Measurements from ENCODE around the gene PRXL2C.

Gene PRXL2C

GRCh38 chr9:96619491-96620180, 35.5 kb downstream of the PRXL2C start, which contains the start of gene CDC14B:
TSS of gene CDC14B (minus strand) at chr9:96619843. CDS start at chr9:96619378, 465 bp downstream.
- H3K27ac ChIP-seq (ENCODE audit: low read depth, low read length) = no peak within 1 kb of the TSS
- H3K36me3 ChIP-seq (ENCODE audit: control insufficient read depth, low read length) = no peaks in the 10 kb centered on the region
- H3K9me3 ChIP-seq (ENCODE audit: control insufficient read depth, insufficient read depth, low read length) = no peaks in the 10 kb centered on the region
- no peaks in the 10 kb centered on the region for H3K4me1 ChIP-seq (ENCODE audit: control insufficient read depth, low read length)
- H3K79me2 ChIP-seq (ENCODE audit: control insufficient read depth, low read length) = no peaks in the 10 kb centered on the region
- no peaks in the 10 kb centered on the region for H3K9me2 ChIP-seq (replicated peaks; ENCODE audit: control insufficient read depth, low read length)
- H3K27me3 ChIP-seq (ENCODE audit: control insufficient read depth, low read length) = peaks cover 7% of the 10 kb centered on the region; the same call in 1 of the 2 replicates
- H3F3A ChIP-seq (ENCODE audit: control insufficient read depth, insufficient read depth) = no peaks in the 10 kb centered on the region
- TF ChIP-seq CTCF (IDR thresholded peaks at IDR 0.05; ENCODE audit: low read depth, low read length, poor library complexity, severe bottlenecking) (no peak), EZH2phosphoT487 (IDR thresholded peaks at IDR 0.05; ENCODE audit: borderline replicate concordance, low read length) (no peak)
- no peak within 1 kb of the TSS for H3K4me3 ChIP-seq (ENCODE audit: low read length)
- no peaks in the 10 kb centered on the region for H4K20me1 ChIP-seq (ENCODE audit: control insufficient read depth, insufficient read depth, low read depth, low read length)
- no peak within 1 kb of the TSS for H3K4me2 ChIP-seq (ENCODE audit: low read length)

- TF ChIP-seq EZH2phosphoT487 (IDR thresholded peaks at IDR 0.05; ENCODE audit: borderline replicate concordance, low read length) = no peak
- TF ChIP-seq CTCF (IDR thresholded peaks at IDR 0.05; ENCODE audit: low read depth, low read length, poor library complexity, severe bottlenecking) = no peak
- Histone ChIP-seq H3K4me1 (ENCODE audit: control insufficient read depth, low read length) (no peaks in the 10 kb centered on the region), H3K9me3 (ENCODE audit: control insufficient read depth, insufficient read depth, low read length) (no peaks in the 10 kb centered on the region), H3K27me3 (ENCODE audit: control insufficient read depth, low read length) (peaks cover 7% of the 10 kb centered on the region; the same call in 1 of the 2 replicates), H4K20me1 (ENCODE audit: control insufficient read depth, insufficient read depth, low read depth, low read length) (no peaks in the 10 kb centered on the region), H3K4me3 (ENCODE audit: low read length) (no peak overlapping the region), H3K9me2 (replicated peaks; ENCODE audit: control insufficient read depth, low read length) (no peaks in the 10 kb centered on the region), H3K36me3 (ENCODE audit: control insufficient read depth, low read length) (no peaks in the 10 kb centered on the region), H3F3A (ENCODE audit: control insufficient read depth, insufficient read depth) (no peaks in the 10 kb centered on the region), H3K4me2 (ENCODE audit: low read length) (no peak overlapping the region), H3K79me2 (ENCODE audit: control insufficient read depth, low read length) (no peaks in the 10 kb centered on the region), H3K27ac (ENCODE audit: low read depth, low read length) (no peak overlapping the region)
Observed at GRCh38 chr9:96619124-96619465, 36.0 kb downstream of the PRXL2C start.

- H3K4me2 ChIP-seq (ENCODE audit: low read length) = no peak overlapping the region
- no peaks in the 10 kb centered on the region for H3K79me2 ChIP-seq (ENCODE audit: control insufficient read depth, low read length)
- TF ChIP-seq EZH2phosphoT487 (IDR thresholded peaks at IDR 0.05; ENCODE audit: borderline replicate concordance, low read length) = no peak
- no peaks in the 10 kb centered on the region for H3F3A ChIP-seq (ENCODE audit: control insufficient read depth, insufficient read depth)
- no peak overlapping the region for H3K4me3 ChIP-seq (ENCODE audit: low read length)
- no peaks in the 10 kb centered on the region for H3K9me2 ChIP-seq (replicated peaks; ENCODE audit: control insufficient read depth, low read length)
- no peaks in the 10 kb centered on the region for H3K4me1 ChIP-seq (ENCODE audit: control insufficient read depth, low read length)
- H4K20me1 ChIP-seq (ENCODE audit: control insufficient read depth, insufficient read depth, low read depth, low read length) = no peaks in the 10 kb centered on the region
- no peak overlapping the region for H3K27ac ChIP-seq (ENCODE audit: low read depth, low read length)
- peaks cover 10% of the 10 kb centered on the region; the same call in 1 of the 2 replicates for H3K27me3 ChIP-seq (ENCODE audit: control insufficient read depth, low read length)
- H3K9me3 ChIP-seq (ENCODE audit: control insufficient read depth, insufficient read depth, low read length) = no peaks in the 10 kb centered on the region
- H3K36me3 ChIP-seq (ENCODE audit: control insufficient read depth, low read length) = no peaks in the 10 kb centered on the region
Observed at GRCh38 chr9:96618209-96619123, 36.7 kb downstream of the PRXL2C start.
